ENCODE results near the gene SUN2.

DNA sequence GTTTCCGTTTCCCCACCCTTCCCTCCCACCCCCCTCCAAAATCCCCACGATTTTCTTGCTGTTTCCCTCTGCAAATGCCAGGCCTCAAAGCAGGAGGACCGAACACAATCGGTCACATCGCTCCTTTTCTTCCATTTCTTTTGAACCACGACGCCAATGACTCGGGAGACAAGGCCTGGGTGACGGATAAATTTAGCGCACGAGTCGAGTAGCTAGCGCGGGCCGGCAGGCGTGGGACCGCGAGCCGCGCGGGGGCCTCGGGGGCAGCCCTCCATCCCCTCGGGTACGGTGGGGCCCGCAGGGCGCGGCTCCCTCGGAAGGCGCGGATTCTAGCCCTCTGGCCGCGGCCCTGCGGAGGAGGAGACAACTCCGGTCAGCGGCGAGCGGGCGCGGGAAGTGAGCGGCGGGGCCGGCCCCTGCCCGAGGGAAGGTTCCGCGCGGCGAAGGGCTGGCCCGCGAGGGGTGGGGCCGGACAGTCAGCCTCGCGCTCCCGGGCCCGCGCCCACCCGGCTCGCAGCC lies 55.5 kb downstream of the SUN2 start:
- TF ChIP-seq, protein P1, sequence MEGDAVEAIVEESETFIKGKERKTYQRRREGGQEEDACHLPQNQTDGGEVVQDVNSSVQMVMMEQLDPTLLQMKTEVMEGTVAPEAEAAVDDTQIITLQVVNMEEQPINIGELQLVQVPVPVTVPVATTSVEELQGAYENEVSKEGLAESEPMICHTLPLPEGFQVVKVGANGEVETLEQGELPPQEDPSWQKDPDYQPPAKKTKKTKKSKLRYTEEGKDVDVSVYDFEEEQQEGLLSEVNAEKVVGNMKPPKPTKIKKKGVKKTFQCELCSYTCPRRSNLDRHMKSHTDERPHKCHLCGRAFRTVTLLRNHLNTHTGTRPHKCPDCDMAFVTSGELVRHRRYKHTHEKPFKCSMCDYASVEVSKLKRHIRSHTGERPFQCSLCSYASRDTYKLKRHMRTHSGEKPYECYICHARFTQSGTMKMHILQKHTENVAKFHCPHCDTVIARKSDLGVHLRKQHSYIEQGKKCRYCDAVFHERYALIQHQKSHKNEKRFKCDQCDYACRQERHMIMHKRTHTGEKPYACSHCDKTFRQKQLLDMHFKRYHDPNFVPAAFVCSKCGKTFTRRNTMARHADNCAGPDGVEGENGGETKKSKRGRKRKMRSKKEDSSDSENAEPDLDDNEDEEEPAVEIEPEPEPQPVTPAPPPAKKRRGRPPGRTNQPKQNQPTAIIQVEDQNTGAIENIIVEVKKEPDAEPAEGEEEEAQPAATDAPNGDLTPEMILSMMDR (IDR thresholded peaks at IDR 0.05; ENCODE audit: extremely low read depth in 1 of 2, insufficient read depth in 1 of 2, low read depth in 1 of 2, low read length in 2 of 2), result no peak
- TF ChIP-seq MAX (IDR thresholded peaks at IDR 0.05; ENCODE audit: insufficient read depth, insufficient read length) (no peak), GATA2 (IDR thresholded peaks at IDR 0.05; ENCODE audit: insufficient read depth, insufficient read length, low read depth, low read length) (no peak), POLR2AphosphoS5 (IDR thresholded peaks at IDR 0.05; ENCODE audit: insufficient read depth, low read depth, low read length) (no peak), POLR2A (IDR thresholded peaks at IDR 0.05; ENCODE audit: low read depth, low read length) (no peak), EZH2 (IDR thresholded peaks at IDR 0.05; ENCODE audit: borderline replicate concordance, low read depth, low read length, severe bottlenecking) (no peak), JUN (IDR thresholded peaks at IDR 0.05; ENCODE audit: borderline replicate concordance, insufficient read depth, insufficient read length, low read depth) (no peak), FOS (IDR thresholded peaks at IDR 0.05; ENCODE audit: borderline replicate concordance, insufficient read depth, low read length) (no peak)
